Occipital lobe (tissue), 3 donors: ENCODE results near the gene PIAS4. TPM values are rescaled to one million over a fixed set of nuclear protein-coding genes. Genes with fewer than 3 reads are reported as not detected.
A peak's percentile ranks its signal among the peaks of the same experiment; 100 is the strongest.

Experiments used
- DNase-seq: peaks from one replicate; lab custom pipeline; 2025; lab: John Stamatoyannopoulos, UW
- small RNA-seq: library from RNA; depleted of rRNA; stranded (forward); fragments of <200 nt; gene quantifications from one replicate; pipeline ENCODE3, GENCODE V24; 2014
- total RNA-seq: library from RNA; depleted of rRNA; stranded (reverse); fragments of >200 nt; gene quantifications from one replicate; pipeline ENCODE4 v1.2.3, GENCODE V29; 2014

Gene PIAS4
- total RNA-seq, 1 donor from 2014 or later, result 22.5 TPM

DNA sequence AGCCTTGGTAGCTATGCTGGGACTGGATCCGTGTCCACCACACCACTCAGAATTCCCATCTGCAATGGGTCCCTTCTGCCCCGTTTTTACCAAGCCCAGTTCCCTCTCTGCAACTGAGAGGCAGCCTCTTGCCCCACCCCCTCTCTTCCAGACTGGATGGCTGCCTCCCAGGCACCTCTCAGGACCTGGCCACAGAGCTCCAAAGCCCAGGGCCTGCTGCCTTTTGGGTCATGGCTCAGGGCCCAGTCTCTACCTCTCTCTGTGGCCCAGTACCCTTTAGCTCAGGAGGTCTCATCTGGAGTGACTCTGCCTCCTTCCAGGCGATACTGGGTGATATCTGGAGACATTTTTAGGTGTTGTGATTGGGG is 69.5 kb downstream of the PIAS4 start:
- DNase-seq, result no peak

DNA sequence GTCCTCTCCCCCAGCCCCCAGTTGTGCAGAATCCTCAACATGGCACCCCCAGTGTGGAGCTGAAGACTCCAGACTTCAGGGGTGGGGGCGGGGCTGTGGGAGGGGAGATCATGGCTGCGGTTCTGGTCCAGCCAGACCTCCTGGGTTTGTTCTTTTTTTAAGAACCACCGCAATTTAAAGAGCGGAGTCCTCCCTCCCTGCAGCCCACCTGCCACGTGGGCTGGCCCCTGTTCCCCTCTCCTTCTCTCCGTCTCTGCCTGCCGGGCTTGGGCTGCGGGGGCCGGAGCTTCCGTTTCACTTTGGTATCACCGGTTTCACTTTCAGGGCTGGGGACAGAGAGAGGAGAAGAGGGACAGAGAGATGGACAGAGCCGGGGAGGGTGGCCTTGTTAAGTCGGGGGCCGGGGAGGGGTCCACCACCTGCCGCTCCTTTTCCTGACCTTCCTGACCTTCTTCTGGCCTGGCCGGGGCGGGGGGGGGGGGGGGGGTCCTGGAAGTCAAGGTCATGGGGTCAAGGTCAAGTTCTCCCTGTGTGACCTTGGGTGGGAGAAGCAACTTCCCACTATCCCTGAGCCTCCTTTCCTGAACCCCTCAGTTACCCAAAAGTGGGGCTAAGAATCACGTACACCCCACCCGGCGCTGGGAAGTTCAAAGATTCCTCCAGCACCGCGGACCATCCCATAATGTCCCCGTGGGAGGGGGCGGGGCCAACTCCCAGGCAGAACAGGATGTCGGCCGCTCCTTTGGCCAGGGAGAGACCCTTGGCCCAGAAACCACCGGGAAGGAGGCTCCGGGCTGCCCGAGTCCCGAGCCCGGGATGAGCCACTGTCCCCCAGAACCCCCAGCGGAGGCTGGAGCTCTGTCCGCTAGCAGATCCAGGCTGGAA is 70.5 kb downstream of the PIAS4 start:
- DNase-seq, result no peak

DNA sequence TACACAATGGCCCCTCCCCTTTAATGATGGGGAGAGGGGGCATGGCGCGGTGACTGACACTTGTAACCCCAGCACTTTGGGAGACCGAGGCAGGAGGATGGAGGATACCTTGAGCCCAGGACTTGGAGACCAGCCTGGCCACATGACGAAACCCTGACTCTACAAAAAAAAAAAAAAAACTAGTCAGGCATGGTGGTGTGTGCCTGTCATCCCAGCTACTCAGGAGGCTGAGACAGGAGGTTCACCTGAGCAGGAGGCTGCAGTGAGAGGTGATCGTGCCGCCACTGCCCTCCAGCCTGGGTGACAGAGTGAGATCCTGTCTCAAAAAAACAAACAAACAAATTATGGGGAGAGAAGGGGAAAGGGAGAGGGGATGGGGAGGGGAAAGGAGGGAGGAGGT is 72.9 kb downstream of the PIAS4 start:
- no peak for DNase-seq

DNA sequence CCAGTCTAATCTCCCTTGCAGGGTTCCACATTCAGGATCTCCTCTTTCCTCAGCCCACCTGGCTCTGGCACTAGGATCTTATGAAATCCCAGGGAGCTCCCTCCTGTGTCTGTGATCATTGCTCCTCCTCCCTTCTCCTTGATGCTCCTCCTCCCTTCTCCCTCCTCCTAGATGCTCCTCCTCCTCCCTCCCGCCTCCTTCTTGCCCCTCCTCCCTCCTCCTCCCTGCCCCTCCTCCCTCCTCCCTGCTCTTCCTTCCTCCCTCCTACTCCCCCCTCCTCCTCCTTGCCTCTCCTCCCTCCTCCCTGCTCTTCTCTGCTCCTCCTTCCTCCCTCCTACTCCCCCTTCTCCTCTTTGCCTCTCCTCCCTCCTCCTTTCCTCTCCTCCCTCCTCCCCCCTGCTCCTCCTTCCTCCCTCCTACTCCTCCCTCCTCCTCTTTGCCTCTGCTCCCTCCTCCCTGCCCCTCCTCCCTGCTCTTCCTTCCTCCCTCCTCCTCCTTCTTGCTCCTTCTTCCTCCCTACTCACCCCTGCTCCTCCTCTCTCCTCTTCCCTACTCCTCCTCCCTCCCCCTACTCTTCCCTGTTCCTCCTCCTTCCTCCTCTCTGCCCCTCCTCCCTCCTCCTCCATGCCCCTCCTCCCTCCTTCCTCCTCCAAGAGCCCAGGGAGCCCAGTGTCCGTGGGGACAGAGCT is 74.0 kb downstream of the PIAS4 start:
- DNase-seq, result no peak

DNA sequence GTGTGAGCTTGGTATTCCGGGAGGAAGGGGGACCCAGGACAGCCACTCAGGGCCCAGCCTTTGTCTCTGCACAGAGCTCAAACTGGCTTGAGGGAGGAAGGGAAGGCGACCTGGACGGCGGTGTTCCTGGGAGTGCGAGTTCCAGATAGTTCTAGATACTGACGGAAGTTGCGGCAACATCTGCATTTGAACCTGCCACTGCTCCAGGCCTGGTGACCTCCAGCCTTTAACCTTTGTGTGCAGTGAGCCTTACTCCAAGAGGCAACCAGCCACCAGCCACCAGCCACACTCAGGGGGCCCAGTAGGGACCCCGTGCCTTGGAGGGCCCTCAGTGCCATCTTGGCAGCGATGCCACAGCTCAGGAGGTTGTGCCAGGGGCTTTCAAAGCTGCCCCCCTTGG is 74.6 kb downstream of the PIAS4 start:
- no peak for DNase-seq

DNA sequence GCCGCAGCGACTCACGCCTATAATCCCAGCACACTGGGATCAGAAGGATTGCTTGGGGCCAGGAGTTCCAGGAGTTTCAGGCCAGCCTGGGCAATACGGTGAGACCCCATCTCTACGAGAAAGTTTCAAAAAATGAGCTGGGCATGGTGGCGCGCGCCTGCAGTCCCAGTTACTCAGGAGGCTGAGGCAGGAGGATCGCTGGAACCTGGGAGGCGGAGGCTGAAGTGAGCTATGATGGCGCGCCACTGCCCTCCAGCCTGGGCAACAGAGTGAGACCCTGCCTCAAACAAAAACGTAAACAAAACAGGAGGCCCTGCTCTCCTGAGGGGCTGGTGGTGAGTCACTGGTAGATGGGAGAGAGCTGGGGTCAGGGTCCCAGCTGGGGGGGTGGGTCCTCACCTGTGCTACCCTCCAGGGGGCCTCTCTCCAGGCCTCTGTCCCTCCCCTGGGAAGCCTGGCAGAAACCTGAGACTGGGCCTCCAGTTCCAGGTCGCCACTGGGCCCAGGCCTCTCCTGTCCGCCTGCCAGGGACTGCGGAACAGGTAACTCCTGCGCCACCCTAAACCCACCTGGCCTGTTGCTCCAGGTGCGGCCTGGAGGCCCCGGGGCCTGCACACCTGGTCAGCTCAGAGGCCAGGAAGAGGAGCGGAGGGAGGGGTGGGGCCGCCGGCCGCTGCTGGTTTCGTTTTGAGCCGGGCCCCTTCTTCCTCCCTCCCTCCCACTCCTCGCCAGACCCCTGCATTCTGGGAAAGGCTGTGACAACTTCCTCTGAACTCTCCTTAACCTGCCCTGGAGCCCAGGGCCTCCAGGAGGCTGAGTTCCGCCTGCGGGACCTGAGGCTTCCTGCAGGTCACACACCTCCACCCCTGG is 76.4 kb downstream of the PIAS4 start:
- no peak for DNase-seq

DNA sequence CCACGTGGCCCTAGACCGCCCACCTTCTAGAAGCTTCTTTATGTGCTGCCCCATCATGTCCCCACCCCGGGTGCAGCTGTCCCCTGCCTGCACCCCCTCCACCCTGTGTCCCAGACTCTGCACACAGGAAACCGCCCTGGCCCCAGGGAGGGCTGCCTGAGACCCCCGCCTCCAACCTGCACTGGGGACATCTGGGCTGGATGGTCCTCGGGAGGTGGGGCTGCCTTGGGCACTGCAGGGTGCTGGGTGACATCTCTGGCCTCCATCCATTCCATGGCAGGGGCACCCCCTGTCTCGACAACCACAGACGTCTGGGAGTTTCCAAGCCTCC is 77.0 kb downstream of the PIAS4 start:
- no peak for DNase-seq

DNA sequence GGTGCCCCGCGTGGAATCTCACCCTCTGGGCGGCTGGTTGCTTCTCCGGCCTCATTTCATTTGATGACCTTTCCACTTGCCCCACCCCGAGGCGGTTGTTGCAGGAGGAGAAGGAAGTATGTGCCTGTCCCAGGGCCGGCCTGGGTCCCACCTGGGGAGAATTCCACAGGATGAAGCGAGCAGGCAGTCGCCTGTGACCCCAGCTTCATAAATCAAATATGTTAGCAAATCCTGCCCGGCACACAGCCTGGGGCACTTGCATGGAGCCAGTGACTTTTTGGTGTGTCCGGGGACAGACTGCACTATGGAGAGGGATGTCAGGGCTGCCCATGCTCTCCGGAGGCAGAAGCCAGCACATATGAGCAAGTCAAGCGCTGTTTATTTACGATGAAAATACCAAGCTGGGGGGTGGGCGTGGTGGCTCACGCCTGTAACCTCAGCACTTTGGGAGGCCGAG is 78.9 kb downstream of the PIAS4 start:
- no peak for DNase-seq

DNA sequence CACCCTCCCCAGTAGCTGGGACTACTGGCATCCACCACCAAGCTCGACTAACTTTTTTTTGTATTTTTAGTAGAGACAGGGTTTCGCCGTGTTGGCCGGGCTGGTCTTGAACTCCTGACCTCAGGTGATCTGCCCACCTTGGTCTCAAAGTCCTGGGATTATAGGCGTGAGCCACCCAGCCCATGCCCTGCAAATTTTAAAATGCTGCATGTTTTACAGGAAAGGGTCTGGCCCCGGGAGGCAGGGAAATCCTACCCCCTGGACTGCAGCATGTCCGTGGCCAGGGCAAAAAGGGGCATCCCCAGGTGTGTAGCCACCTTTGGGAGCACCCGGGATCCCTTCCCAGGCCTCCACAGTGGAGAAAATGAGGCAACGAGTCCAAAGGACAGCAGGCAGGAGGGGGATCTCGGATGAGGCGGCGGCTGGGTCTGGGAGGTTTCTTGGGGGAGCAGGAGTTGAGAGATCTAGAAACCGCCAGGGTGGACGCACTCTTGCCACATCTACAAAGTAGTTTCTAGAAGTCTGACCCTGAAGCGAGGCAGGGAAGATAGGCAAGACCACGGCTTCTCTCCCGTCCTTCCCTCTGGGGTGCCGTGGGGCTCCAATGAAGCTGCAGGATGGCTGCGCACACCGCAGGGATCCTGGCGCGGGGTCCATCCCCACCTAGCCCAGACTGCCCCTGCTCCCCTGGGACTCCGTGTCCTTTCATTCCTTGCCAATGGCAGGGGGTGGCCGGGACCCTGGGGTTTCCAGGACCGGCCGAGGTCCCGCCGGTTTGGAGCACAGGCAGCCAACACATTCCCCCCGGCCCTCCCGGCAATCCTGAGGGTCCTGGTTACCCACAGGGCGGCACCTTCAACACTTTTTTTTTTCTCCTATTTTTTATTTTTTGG is 80.5 kb downstream of the PIAS4 start:
- no peak for DNase-seq

DNA sequence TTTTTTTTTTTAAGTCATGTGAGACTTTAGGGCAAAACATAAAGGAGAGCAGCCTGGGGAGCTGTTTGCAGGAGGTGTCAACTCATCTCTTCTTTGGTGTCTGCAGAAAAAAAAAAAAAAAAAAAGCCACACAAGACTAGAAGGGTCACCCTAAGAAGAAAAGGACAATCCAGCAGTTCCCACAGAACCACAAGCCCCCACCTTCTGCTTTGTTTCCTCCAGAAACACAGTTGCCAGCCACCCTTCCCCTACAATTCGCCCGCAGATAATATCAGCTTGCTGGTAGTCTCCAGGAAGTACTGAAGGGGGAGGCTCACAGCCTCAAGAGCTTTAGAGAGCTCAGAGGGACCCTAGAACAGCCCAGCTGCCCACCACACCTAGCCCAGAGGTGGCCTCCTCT is 81.4 kb downstream of the PIAS4 start:
- no peak for DNase-seq

Small RNAs within 50 kb of the gene (small RNA-seq; reads per million reads assigned to genes)
- gene SNORD37, result 3.1 reads per million, percentile 87 among the genes with 10 or more reads in this experiment

Other genes with a start within 250 kb of the PIAS4 start
- gene APBA3, start 246.0 kb upstream of the PIAS4 start, total RNA-seq, result 12.3 TPM
- 16.8 TPM for gene MRPL54, start 245.1 kb upstream of the PIAS4 start, total RNA-seq
- not detected for gene RAX2, start 235.5 kb upstream of the PIAS4 start, total RNA-seq
- gene MATK, start 221.4 kb upstream of the PIAS4 start, total RNA-seq, result 22.9 TPM
- 6.2 TPM for gene ZFR2, start 138.7 kb upstream of the PIAS4 start, total RNA-seq
- gene ATCAY, start 127.1 kb upstream of the PIAS4 start, total RNA-seq, result 85.9 TPM
- not detected for gene NMRK2, start 74.7 kb upstream of the PIAS4 start, total RNA-seq
- gene DAPK3, start 36.6 kb upstream of the PIAS4 start, total RNA-seq, result 51.3 TPM
- 2,019 TPM for gene EEF2, start 22.3 kb upstream of the PIAS4 start, total RNA-seq
- gene ZBTB7A, start 59.2 kb downstream of the PIAS4 start, total RNA-seq, result 2.0 TPM
- 61.3 TPM for gene MAP2K2, start 116.4 kb downstream of the PIAS4 start, total RNA-seq
- not detected for gene CREB3L3, start 145.9 kb downstream of the PIAS4 start, total RNA-seq
- gene SIRT6, start 174.8 kb downstream of the PIAS4 start, total RNA-seq, result 8.7 TPM
- gene ANKRD24, start 175.0 kb downstream of the PIAS4 start, total RNA-seq, result 16.4 TPM
- gene EBI3, start 221.8 kb downstream of the PIAS4 start, total RNA-seq, result 0.47 TPM
- 16.2 TPM for gene YJU2, start 239.3 kb downstream of the PIAS4 start, total RNA-seq